ENCODE measurements around the gene MGP. TPM values are rescaled to one million over a fixed set of nuclear protein-coding genes. Genes with fewer than 3 reads are reported as not detected.

MGP gene
- polyA plus RNA-seq, 4 donors: 28.8 to 422 (median 81.6) TPM

DNA sequence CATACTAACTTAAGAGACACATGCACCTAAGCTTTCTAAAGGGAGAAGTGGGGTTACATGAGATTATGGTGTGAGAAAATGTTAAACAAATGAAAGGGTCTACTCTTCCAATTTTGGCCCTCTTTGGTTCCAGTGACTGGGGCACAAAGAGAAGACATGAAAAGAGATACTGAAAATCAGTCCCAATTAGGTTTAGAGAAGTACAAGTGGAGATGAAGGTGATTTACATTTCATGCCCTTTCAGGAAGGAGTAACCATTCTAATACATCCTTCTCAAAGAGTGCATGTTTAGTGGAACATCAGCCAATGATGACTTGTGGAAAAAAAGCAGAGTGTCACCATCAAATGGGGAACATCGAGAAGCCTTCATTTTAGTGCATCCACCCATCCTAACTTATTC lies 14.4 kb downstream of the MGP start:
- DNase-seq (ENCODE audit: low read depth in 4 of 4, low spot score in 3 of 4): no peak

DNA sequence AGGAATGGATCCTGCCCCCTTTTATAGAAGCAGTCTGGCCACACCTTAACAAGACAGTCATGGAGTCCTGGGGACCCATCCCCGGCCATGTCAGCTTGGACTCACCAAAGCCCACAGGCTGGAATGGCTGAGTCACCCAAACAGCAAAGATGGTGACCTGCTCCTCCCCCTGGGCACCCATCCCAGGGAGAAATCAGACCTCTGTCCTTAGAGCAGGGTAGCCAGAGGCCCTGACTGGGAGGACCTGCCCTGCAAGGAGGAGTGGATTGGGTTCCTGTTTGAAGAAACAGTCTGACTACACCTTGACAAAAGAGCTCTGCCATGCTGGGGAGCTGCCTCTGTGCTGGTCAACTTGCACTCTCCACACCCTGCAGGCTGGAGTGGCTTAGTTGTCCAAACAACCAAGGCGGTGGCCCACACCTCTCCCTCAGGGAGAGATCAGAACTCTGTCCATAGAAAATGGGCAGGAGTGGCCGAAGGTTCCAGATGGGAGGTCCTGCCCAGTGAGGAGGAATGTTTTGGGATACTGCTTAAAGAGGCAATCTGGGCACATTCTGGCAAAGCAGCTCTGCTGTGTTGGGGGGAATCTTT lies 16.6 kb downstream of the MGP start:
- DNase-seq (ENCODE audit: low read depth in 4 of 4, low spot score in 3 of 4): no peak

DNA sequence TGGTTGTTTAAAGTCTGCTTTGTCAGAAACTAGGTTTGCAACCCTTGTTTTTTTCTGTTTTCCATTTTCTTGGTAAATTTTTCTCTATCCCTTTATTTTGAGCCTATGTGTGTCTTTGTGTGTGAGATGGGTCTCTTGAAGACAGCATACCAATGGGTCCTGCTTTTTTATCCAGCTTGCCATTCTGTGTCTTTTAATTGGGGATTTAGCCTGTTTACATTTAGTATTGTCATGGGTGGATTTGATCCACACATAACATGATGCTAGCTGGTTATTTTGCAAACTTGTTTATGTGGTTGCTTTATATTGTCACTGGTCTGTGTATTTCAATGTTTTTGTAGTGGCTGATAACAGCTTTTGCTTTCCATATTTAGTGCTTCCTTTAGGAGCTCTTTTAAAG lies 25.2 kb downstream of the MGP start:
- no peak for DNase-seq (ENCODE audit: low read depth in 4 of 4, low spot score in 3 of 4)

DNA sequence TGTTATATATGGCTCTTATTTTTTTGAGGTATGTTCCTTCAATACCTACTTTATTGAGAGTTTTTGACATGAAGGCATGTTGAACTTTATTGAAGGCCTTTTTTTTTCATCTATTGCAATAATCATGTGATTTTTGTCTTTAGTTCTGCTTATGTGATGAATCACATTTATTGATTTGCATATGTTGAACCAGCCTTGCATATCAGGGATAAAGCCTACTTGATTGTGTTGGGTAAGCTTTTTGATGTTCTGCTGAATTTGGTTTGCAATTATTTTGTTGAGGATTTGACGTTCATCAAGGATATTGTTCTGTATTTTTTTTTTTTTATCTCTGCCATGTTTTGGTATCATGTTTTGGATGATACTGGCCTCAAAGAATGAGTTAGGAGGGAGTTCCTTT lies 27.1 kb downstream of the MGP start:
- no peak for DNase-seq (ENCODE audit: low read depth in 4 of 4, low spot score in 3 of 4)

DNA sequence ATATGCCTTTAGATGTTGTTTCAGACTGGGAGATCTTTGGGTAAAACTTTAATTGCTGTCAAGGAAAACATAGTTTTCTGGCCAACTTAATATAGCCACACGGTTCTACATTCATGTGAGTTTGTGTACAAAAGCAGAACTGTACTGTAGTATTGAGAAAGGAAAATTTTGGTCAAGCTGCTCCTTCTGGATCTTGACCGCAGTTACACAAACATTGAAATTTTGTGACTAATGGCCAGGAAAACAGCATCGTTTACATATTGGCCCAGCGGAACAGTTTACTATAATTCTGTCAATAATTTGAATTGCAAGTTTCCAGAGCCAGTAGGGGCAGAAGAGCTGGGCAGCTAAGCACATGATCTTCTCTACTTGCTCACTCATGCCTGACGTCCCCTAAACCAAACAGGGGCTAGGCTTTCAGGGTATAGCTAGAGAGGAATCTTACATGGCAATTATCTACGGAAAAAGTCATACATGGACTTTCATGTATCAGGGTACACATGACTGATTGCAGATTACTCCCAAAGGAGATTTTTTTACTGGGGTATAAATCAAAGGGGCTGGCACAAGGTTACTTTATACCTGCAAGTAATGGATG lies 31.0 kb downstream of the MGP start:
- no peak for DNase-seq (ENCODE audit: low read depth in 4 of 4, low spot score in 3 of 4)

DNA sequence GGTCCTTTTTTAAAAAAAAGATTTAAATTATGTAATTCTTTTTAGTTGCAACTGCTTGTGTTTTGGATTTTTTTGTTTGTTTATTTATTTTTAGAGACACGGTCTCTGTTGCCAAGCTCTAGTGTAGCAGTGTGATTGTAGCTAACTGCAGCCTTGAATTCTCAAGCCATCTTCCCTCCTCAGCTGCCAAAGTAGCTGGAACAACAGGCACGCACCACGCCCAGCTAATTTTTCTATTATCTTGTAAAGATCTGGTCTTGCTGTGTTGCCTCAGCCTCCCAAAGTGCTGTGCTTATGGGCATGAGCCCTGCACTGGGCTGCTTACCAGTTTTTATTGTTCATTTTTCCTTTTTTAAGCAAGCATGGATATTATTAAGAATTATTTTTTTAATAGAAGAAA lies 31.7 kb downstream of the MGP start:
- no peak for DNase-seq (ENCODE audit: low read depth in 4 of 4, low spot score in 3 of 4)

DNA sequence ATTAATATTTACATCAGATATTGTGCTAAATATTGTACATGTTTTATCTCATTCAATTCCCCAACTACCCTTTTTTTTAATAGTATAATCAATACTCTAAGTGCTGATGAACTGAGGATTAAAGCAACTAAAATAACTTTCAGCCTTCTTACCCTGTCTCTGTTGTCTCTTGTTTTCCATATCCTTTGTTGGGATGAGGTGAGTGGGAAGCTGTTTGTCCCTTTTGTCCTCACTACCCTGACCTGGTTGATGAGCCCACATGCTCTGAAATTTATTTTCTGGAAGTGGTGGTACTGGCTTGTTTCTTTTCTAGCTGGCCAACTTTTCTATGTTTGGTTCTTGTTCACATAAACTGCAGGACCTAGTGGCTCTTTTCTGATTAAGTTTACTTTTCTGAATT lies 32.8 kb downstream of the MGP start:
- no peak for DNase-seq (ENCODE audit: low read depth in 4 of 4, low spot score in 3 of 4)

DNA sequence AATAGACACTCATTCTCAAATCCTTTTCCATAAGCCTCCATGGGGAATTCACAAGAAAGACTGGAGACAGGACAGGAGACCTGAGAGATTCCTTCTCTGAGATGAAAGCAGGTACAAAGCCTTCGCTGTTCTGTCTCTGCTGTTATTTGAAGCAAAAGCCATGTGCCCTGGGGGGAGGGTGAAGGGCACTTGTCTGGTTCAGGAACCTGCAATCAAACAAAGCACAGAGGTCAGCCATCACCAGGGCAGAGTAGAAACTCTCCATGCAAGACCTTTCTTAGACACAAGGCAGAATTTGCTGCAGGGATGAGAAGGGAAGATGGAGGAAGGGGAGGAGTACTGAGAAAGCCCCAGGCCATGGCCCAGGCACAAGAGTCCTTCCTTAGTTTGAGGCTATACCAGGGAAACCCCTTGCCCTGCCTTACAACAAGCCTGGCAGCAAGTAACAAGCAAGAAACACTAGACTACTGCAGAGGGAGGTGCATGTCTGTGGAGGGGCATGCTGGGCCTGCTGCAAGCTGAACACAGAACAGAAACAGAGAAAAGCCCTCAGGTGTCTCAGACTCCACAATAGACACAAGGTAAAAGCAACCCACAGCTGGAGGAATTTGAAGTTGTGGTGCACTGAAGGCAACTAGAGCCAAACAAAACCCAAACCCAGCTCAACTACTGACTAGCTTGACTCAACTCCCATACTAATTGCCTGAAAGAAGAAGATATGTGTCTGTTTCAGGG lies 34.6 kb downstream of the MGP start:
- DNase-seq (ENCODE audit: low read depth in 4 of 4, low spot score in 3 of 4): no peak

DNA sequence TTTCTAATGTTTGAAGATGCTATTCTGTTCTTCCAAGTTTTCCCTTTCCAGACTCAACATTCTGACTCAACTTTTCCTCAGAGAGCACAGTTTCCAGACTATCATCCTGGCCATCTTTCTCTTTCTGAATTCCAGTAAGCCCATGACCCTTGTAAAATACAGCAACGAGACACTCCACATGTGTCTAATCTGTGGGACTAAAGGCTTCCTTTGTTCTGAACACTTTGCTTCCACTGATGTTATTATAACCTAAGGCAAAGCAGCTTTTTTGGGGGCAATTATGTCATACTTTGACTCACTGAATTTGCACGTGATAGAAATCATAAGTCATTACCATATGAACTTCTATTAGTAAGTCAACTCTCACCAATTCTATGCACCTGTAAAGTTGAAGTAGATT lies 36.0 kb downstream of the MGP start:
- no peak for DNase-seq (ENCODE audit: low read depth in 4 of 4, low spot score in 3 of 4)

DNA sequence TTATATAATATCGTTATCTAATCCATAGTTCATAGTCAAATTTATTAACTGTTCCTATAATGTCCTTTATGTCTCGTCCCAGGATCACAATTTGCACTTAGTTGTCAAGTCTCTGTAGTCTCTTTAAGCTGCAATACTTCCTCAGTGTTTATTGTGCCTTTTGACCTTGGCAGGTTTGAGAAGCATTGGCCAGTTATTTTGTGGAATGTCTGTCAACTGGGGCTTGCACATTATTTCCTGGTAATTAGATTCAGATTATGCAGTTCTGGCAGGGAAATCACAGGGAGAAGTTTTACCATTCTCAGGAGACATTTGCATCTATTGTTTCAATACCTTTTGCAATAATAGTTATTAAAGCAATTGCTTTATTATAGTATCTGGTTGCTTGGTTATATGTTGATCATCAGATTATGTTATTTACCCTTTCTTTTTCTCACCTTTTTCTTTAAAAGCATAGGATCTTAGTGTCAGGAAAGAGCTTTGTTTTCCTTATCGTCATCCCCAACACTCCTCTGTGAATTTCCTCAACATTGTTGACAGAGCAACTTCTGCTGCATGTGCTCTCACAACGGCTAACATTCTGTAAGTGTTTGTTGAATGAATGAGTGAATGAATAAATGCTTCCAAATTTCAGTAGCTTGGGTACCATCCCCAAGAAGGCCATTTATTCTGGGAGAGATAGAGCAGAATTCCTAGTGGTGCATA lies 38.6 kb downstream of the MGP start:
- DNase-seq (ENCODE audit: low read depth in 4 of 4, low spot score in 3 of 4): no peak

DNA sequence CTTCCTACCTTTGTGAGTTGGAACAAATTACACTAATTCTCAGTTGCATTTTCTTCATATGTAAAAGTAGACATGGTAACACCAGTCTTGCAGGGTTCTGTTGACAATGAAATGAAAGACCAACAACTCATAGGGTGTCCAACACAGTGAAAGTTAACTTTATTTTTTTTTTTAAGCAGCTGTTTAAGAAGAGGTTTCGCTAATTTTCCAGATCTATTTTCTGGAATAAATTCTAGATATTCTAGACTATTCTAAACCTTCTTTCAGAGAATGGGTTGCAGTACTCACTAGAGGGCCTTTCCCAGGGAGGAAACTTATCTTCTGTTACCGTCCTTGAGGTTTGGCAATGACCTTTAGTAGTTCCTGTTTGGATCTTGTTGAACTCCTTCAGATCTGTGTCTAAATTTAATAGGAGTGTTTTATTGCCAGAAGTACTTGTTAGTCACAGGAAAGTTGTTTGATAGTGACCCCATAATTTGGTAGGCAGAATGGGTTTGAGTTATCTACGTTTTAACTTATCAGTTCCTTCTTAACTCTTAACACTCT lies 39.5 kb downstream of the MGP start:
- DNase-seq (ENCODE audit: low read depth in 4 of 4, low spot score in 3 of 4): no peak

DNA sequence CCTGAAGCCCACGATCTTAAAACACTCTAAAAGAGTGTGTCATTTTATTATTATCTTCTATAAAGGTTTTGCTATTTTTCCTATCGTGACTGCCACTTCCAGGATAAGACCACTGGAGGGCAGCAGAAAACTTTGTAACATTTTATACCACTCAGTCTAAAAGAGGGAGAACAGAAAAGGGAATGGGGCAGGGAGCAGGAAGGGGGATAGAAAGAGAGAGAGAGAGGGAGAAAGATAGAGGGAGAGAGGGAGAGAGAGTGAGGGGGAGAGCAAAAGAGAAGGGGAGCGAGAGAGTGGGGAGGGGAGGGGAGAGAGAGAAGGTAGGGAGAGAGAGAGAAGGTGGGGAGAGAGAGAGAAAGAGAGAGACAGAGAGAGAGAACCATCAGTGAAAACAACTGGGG lies 40.3 kb downstream of the MGP start:
- DNase-seq (ENCODE audit: low read depth in 4 of 4, low spot score in 3 of 4): peak in 1 of 4 donors; percentile 42

DNA sequence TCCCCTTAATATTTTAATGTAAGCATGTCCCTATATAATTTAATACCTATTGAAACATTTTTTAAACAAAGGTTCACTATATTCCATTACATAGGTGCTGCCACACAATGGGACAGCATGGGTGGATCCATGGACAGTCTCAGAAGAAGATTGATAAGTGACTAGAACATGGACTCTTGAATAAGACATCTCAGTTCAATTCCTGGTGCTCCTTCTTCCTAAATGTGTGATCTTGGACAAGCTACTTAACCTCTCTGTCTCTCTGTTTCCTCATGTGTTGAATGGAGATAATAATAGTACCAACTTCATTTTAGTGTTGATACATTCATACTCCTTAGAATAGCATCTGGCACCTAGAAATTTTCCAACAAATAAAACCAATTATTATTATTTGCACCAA lies 41.3 kb downstream of the MGP start:
- no peak for DNase-seq (ENCODE audit: low read depth in 4 of 4, low spot score in 3 of 4)

DNA sequence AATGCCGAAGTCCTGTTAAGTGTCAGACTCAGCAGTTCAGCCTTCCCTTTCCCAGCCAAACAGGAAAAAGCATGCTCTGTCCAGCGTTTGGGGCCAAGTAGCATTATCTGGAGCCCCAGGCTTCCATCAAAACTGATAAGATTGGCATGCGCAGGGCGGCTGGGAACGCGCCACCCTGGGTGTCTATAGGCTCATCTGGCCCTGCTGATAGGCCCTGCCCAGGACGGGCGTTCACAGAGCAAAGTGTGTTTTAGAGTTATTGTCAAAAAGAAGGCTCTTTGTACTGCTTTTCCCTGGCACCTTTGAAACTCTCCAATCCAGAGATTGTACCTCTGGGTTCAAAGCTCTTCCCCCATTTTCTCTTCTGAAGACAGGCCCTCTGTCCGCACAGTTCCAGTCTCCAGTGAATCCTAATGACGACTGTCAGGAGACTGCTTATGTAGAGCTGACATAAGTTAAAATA lies 42.2 kb downstream of the MGP start, which contains the start of gene ART4:
TSS of gene ART4 (minus strand) at position 102 of the 463 bp plus-strand sequence. CDS start 413 bp downstream, outside the sequence.
- DNase-seq (ENCODE audit: low read depth in 4 of 4, low spot score in 3 of 4): no peak

DNA sequence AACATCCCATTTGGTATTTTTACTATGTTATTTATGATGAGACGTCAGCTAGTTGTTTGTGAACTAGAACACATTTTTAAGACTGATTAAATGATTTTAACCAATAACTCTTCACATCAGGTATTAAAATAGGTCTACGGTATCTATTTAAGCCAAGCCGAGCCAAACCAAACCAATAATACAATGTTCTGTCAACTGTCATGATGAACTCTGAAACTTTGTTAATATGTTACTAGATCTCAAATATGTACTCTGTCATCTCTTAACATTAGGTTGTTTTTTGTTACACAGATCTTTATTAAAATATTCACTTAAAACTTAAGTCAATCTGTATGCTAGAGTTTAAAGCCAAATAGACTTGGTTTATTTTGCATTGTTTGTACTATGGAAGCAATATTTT lies 43.3 kb downstream of the MGP start:
- DNase-seq (ENCODE audit: low read depth in 4 of 4, low spot score in 3 of 4): no peak

DNA sequence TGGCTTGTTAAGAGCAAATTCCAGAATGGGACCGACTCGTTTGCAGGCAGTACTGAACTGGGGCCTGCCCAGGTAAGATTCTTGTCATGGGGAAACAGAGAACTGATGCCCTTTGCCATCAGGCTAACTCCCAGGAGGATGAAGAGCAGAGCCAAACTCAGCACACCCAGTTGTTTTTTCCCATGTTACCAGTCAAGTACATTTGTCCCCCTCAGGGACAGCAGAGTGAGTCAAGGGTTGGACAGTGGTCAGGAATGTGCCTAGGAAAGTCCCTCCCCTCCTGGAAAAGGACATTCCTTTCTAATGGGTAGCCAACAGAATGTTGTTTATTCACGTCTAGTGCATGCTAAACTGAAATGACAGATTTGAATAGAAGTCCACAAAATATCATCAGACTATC lies 43.9 kb downstream of the MGP start:
- DNase-seq (ENCODE audit: low read depth in 4 of 4, low spot score in 3 of 4): no peak

DNA sequence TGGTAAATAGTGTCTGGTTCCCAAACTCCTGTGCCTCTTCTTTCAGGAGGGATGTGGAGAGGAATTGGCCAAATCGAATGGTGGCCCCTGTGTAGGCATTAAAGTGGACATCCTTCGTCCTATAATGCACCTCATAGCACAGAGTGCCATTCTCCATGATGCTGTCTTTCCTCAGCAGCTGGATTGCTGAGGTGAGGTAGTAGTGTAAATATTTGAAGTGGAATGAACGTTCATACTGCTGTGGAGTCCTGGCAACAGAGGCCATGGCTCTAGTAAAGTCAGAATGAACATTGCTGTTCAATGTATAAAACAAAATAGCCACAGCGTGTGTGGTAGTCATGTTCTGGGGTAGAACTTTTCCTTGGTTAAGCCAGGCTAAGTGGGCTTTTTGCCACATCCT lies 45.0 kb downstream of the MGP start:
- DNase-seq (ENCODE audit: low read depth in 4 of 4, low spot score in 3 of 4): no peak

DNA sequence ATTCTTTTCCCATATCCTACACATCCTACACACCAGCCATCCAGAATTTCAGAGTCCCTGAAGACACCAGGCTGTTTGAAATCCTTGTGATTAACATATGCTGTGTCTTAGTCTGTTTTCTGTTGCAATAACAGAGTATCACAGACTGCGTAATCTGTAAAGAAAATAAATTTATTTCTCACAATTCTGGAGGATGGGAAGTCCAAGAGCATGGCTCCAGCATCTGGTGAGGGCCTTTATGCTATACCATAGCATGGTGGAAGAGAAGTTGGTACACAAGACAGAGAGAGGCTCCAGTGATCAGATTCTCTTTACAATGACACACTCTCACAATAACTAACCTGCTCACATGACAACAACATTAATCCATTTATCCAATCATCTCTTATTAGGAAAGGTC lies 46.4 kb downstream of the MGP start:
- no peak for DNase-seq (ENCODE audit: low read depth in 4 of 4, low spot score in 3 of 4)

DNA sequence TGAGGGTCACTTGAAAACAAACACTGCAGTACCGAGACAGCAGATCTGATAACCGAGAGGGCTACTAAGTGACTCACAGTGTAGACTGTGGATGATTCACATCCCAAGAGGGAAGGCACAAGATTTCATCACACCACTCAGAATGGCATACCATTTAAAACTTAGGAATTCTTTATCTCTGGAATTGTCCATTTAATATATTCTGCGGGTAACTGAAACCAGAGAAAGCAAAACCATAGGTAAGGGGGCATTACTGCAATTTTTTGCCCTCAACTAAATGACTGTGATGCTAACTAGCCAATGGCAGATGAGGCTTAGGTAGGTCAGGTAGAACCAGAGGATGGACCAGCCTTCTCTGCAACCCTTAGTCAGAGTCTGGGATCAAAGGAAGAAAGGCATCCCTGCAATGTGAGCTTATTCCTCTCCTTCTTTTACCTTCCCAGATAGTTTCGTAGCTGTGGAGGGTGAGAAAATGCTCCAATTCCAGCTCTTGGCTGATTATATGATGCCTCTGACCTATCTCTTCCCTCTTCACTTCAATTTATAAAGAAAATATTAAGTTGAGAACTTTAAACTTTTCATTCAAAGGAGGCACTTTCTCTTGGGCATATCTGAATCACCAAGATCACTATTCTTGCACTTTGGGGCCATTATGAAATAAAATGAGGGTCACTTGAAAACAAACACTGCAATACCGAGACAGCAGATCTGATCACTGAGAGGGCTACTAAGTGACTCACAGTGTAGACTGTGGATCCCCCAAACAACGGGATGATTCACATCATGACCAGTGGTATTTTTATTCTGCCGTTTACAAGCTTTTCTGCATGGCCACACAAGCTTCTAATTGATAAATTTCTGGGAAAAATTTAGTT lies 49.1 kb downstream of the MGP start:
- DNase-seq (ENCODE audit: low read depth in 4 of 4, low spot score in 3 of 4): no peak

DNA sequence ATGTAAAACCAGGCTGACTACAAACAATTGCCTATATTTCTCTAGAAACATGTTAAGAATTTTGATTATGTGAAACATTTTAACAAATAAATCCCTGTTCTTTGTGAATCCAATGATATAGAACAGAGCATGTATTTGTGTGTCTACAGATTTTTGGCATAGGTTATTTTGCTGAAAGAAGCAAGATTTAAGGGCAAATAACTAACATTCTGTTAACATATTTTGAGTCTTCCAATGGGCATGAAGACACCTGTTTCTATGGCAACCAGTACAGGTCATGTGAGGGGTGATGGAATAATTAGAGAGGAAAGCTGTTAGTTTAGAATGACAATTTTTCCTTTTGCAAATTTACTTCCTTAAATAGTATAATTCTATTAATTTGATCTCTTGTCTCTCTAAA lies 51.1 kb downstream of the MGP start:
- DNase-seq (ENCODE audit: low read depth in 4 of 4, low spot score in 3 of 4): no peak

Data from left renal pelvis (tissue), 4 donors.